VCaP (cell line): ENCODE data around the gene SLC34A3.

Experiments
- H3K27ac ChIP-seq: fragments of 450-650 bp; 2 replicates; pipeline ENCODE4 v1.5.1; 2017
- TF ChIP-seq, protein P1 (sequence below): fragments of 450-650 bp; conservative IDR thresholded peaks from 2 replicates; pipeline ENCODE4 v1.5.1; 2017; ENCODE audit warnings: mild to moderate bottlenecking, moderate library complexity

Gene SLC34A3

DNA sequence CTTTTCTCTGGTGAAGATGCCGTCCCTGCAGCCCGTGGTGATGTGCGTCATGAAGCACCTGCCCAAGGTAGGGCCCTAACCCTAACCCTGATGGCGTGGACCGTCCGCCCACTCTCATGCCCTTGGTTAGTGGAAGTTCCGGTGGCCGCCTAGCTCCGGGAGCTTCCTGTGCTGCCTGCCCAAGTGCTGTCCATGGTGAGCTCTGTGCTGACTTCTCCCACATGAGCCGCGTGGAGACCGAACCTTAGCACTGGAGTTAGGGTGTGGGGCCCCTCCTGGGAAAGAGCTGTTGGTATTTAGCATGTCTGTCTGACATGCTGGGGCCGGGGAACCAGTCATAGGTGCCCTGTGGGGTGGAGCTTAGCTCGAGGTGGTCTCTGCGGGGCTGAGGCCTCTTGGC lies 25.7 kb downstream of the SLC34A3 start:
- TF ChIP-seq, protein P1, sequence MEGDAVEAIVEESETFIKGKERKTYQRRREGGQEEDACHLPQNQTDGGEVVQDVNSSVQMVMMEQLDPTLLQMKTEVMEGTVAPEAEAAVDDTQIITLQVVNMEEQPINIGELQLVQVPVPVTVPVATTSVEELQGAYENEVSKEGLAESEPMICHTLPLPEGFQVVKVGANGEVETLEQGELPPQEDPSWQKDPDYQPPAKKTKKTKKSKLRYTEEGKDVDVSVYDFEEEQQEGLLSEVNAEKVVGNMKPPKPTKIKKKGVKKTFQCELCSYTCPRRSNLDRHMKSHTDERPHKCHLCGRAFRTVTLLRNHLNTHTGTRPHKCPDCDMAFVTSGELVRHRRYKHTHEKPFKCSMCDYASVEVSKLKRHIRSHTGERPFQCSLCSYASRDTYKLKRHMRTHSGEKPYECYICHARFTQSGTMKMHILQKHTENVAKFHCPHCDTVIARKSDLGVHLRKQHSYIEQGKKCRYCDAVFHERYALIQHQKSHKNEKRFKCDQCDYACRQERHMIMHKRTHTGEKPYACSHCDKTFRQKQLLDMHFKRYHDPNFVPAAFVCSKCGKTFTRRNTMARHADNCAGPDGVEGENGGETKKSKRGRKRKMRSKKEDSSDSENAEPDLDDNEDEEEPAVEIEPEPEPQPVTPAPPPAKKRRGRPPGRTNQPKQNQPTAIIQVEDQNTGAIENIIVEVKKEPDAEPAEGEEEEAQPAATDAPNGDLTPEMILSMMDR = no peak
- peak overlapping the region; percentile 91 for H3K27ac ChIP-seq

DNA sequence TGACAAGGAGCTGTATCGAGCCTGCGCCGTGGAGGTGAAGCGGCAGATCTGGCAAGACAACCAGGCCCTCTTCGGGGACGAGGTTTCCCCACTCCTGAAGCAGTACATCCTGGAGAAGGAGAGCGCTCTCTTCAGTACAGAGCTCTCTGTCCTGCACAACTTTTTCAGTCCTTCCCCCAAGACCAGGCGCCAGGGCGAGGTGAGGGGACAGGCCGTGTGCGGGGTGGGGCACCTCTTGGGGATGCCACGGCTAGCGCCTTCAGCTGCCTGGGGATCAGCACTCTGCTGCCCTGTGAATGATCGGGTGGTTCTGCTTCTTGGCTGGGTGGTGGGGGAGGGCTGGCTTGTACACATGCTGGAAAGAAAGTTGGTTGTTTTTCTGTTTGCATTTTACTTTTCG lies 26.2 kb downstream of the SLC34A3 start:
- peak overlapping the region; percentile 91; the same call in 1 of the 2 replicates for H3K27ac ChIP-seq
- TF ChIP-seq, protein P1 = no peak

- TF ChIP-seq, protein P1 = peak; percentile 80
- peak overlapping the region; percentile 22; the same call in 1 of the 2 replicates for H3K27ac ChIP-seq
Measured at GRCh38 chr9:137262173-137262908, 31.6 kb downstream of the SLC34A3 start.

DNA sequence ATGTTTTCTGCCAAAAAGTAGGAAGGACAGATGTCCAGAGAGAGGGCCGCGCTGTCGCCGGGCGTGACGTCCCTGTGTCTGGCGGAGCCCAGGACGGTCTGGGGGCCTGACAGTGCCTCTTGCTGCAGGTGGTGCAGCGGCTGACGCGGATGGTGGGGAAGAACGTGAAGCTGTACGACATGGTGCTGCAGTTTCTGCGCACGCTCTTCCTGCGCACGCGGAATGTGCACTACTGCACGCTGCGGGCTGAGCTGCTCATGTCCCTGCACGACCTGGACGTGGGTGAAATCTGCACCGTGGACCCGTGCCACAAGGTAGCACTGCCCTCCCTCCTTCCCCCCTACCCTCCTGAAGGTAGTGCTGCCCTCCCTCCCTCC lies 32.2 kb downstream of the SLC34A3 start:
- peak overlapping the region; percentile 22; the same call in 1 of the 2 replicates for H3K27ac ChIP-seq
- TF ChIP-seq, protein P1 = no peak

GRCh38 chr9:137263506-137263905 lies 32.8 kb downstream of the SLC34A3 start:
- TF ChIP-seq, protein P1 = no peak
- H3K27ac ChIP-seq = peak overlapping the region; percentile 18

GRCh38 chr9:137264067-137264466 lies 33.4 kb downstream of the SLC34A3 start:
- TF ChIP-seq, protein P1 = no peak
- H3K27ac ChIP-seq = peak overlapping the region; percentile 18

- H3K27ac ChIP-seq = peak overlapping the region; percentile 99
- TF ChIP-seq, protein P1 = no peak
Measured at GRCh38 chr9:137265496-137266161, 34.9 kb downstream of the SLC34A3 start.
